HG03135 (cell line): ENCODE data around the gene NAV3.

Experiments
- ATAC-seq: cut with Tn5 transposase; IDR thresholded peaks from one replicate; pipeline ENCODE4 v1.9.1; 2021; ENCODE audit warnings: mild to moderate bottlenecking, moderate library complexity; ENCODE audit not compliant: unreplicated experiment

The NAV3 gene

GRCh38 chr12:77923882-77924281 lies 93.2 kb downstream of the NAV3 start:
- ATAC-seq, result no peak

GRCh38 chr12:77924703-77925102 lies 94.0 kb downstream of the NAV3 start:
- ATAC-seq, result no peak

GRCh38 chr12:77925536-77926108 lies 94.9 kb downstream of the NAV3 start:
- ATAC-seq, result peak; percentile 99

GRCh38 chr12:77928078-77928477 lies 97.4 kb downstream of the NAV3 start:
- no peak for ATAC-seq

GRCh38 chr12:77932216-77932615 lies 101.5 kb downstream of the NAV3 start:
- no peak for ATAC-seq

GRCh38 chr12:77938301-77938700 lies 107.6 kb downstream of the NAV3 start:
- ATAC-seq, result no peak

- ATAC-seq, result no peak
Observed at GRCh38 chr12:77940011-77940423, 109.3 kb downstream of the NAV3 start.

GRCh38 chr12:77940567-77940966 lies 109.9 kb downstream of the NAV3 start:
- ATAC-seq, result no peak

- no peak for ATAC-seq
Observed at GRCh38 chr12:77941401-77941800, 110.7 kb downstream of the NAV3 start.

GRCh38 chr12:77943466-77943865 lies 112.8 kb downstream of the NAV3 start:
- ATAC-seq, result no peak

- ATAC-seq, result no peak
Observed at GRCh38 chr12:77946541-77947061, 115.9 kb downstream of the NAV3 start.

- ATAC-seq, result no peak
Observed at GRCh38 chr12:77947330-77947729, 116.6 kb downstream of the NAV3 start.

- no peak for ATAC-seq
Observed at GRCh38 chr12:77947746-77948145, 117.1 kb downstream of the NAV3 start.

- ATAC-seq, result no peak
Observed at GRCh38 chr12:77949943-77950342, 119.2 kb downstream of the NAV3 start.

- no peak for ATAC-seq
Observed at GRCh38 chr12:77953528-77954205, 123.0 kb downstream of the NAV3 start.

- no peak for ATAC-seq
Observed at GRCh38 chr12:77954206-77954555, 123.5 kb downstream of the NAV3 start.

GRCh38 chr12:77957062-77957461 lies 126.4 kb downstream of the NAV3 start:
- no peak for ATAC-seq

GRCh38 chr12:77963576-77964178 lies 133.0 kb downstream of the NAV3 start:
- no peak for ATAC-seq

GRCh38 chr12:77965790-77966189 lies 135.1 kb downstream of the NAV3 start:
- ATAC-seq, result no peak

GRCh38 chr12:77968021-77968420 lies 137.3 kb downstream of the NAV3 start:
- ATAC-seq, result no peak

GRCh38 chr12:77968571-77968970 lies 137.9 kb downstream of the NAV3 start:
- ATAC-seq, result no peak

- ATAC-seq, result no peak
Observed at GRCh38 chr12:77973579-77973978, 142.9 kb downstream of the NAV3 start.
